PC-3 (cell line): Measurements from ENCODE around the gene KCNJ10.

Experiments
- EZH2 ChIP-seq: fragments of 300-600 bp; sonication (generic); IDR thresholded peaks from one replicate; pipeline ENCODE4 v1.6.1; 2017; ENCODE audit warnings: antibody characterized with exemption, mild to moderate bottlenecking, low read length; ENCODE audit not compliant: unreplicated experiment
- EZH2phosphoT487 ChIP-seq: fragments of 300-600 bp; sonication (generic); IDR thresholded peaks from 2 replicates; pipeline ENCODE4 v1.6.1; 2018; ENCODE audit warnings: mild to moderate bottlenecking, antibody characterized with exemption, low read length, borderline replicate concordance
- TF ChIP-seq, protein P1 (sequence below): fragments of 300-600 bp; sonication (generic); conservative IDR thresholded peaks from 2 replicates; pipeline ENCODE4 v1.5.1; 2017; ENCODE audit warnings: antibody characterized with exemption, low read depth, mild to moderate bottlenecking, low read length

DNA sequence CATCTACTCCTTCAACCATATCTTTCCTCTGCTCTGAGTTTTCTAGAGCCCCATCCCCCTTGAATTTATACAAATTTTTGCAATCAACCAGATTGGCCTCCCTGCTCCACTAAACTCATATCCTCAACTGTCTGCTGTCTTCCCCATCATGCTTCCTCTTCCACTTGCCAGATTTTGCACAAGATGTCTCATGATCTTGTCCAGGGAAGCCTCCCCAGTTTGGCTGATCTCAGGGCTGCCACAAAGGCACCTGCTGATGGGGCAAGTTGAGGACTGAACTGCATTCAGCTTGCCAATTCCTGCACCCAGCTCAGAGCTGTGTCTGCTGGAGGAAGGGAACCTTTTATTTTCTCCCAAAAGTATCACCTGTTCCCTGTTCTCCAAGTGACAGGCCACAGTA is 7.5 kb upstream of the KCNJ10 start:
- TF ChIP-seq EZH2phosphoT487 (no peak), EZH2 (no peak)
- TF ChIP-seq, protein P1, sequence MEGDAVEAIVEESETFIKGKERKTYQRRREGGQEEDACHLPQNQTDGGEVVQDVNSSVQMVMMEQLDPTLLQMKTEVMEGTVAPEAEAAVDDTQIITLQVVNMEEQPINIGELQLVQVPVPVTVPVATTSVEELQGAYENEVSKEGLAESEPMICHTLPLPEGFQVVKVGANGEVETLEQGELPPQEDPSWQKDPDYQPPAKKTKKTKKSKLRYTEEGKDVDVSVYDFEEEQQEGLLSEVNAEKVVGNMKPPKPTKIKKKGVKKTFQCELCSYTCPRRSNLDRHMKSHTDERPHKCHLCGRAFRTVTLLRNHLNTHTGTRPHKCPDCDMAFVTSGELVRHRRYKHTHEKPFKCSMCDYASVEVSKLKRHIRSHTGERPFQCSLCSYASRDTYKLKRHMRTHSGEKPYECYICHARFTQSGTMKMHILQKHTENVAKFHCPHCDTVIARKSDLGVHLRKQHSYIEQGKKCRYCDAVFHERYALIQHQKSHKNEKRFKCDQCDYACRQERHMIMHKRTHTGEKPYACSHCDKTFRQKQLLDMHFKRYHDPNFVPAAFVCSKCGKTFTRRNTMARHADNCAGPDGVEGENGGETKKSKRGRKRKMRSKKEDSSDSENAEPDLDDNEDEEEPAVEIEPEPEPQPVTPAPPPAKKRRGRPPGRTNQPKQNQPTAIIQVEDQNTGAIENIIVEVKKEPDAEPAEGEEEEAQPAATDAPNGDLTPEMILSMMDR = no peak
